Colonic mucosa (tissue), 4 donors: ENCODE data around the gene HDAC1. TPM values are rescaled to one million over a fixed set of nuclear protein-coding genes. Genes with fewer than 3 reads are reported as not detected.
"Not testable (repeated sequence)": the region's sequence is repeated elsewhere in the genome, so short reads cannot be mapped to it uniquely, and the experiment has no call there.

Experiments
- DNase-seq: peaks from one replicate; pipeline ENCODE4 v3.0.0-alpha.2; 2020
- H3K27ac ChIP-seq: fragments of 200-600 bp; one replicate; pipeline ENCODE4 v1.8.0; 2021
- H3K27me3 ChIP-seq: fragments of 200-600 bp; one replicate; pipeline ENCODE4 v1.8.0; 2021
- H3K36me3 ChIP-seq: fragments of 200-600 bp; one replicate; pipeline ENCODE4 v1.8.0; 2021
- H3K4me1 ChIP-seq: fragments of 200-600 bp; one replicate; pipeline ENCODE4 v1.8.0; 2021; ENCODE audit warnings: mild to moderate bottlenecking
- H3K4me3 ChIP-seq: fragments of 200-600 bp; one replicate; pipeline ENCODE4 v1.8.0; 2021
- H3K9ac ChIP-seq, 2 donors: one replicate each; pipeline ENCODE4 v1.7.0; 2013; ENCODE audit warnings: control low read depth in 2 of 2, low read depth in 2 of 2, low read length in 2 of 2
- H3K9me3 ChIP-seq: fragments of 200-600 bp; one replicate; pipeline ENCODE4 v1.8.0; 2021
- CTCF ChIP-seq: fragments of 200-600 bp; IDR thresholded peaks from one replicate; pipeline ENCODE4 v1.8.0; 2022; ENCODE audit warnings: antibody characterized with exemption, mild to moderate bottlenecking
- intact Hi-C: fragments of 100-400 bp; cut with DNase I; formaldehyde crosslinking; loops from one replicate; pipeline ENCODE4 v1.14.1; 2022
- total RNA-seq, 2 donors: library from RNA; stranded (reverse); fragmentation: NEBNext Ultra II Directional in 1 of 2; extraction: Animal tissue kit (Norgen Biotek cat#: 25700) in 1 of 2; gene quantifications; one replicate each; pipeline ENCODE4 v1.2.1, GENCODE V29; 2021
- donor health status: healthy.
- donor health status: DM: no; HTN: no; CAD: no.
- donor health status: DM: no; HTN: no; CAD: no.

HDAC1 gene
- total RNA-seq, 2 donors from 2014 or later: 226 to 291 TPM

GRCh38 chr1:32272557-32273390 lies 19.1 kb upstream of the HDAC1 start:
- TF ChIP-seq CTCF: no peak
- Histone ChIP-seq H3K9ac (no peak overlapping the region), H3K27ac (no peak overlapping the region)

GRCh38 chr1:32273391-32274208 lies 18.3 kb upstream of the HDAC1 start:
- Histone ChIP-seq H3K27ac (no peak overlapping the region), H3K27me3 (no peaks in the 10 kb centered on the region), H3K4me3 (no peak overlapping the region), H3K9me3 (no peaks in the 10 kb centered on the region), H3K9ac (no peak overlapping the region), H3K4me1 (no peaks in the 10 kb centered on the region), H3K36me3 (no peaks in the 10 kb centered on the region)
- intact Hi-C loops: no loop called here
- peak; percentile 77 for DNase-seq
- TF ChIP-seq CTCF: no peak

More at GRCh38 chr1:32272557-32273390, 19.1 kb upstream of the HDAC1 start:
- Histone ChIP-seq H3K4me1 (no peaks in the 10 kb centered on the region), H3K4me3 (no peak overlapping the region), H3K27me3 (no peaks in the 10 kb centered on the region), H3K36me3 (no peaks in the 10 kb centered on the region), H3K9me3 (no peaks in the 10 kb centered on the region)
- intact Hi-C loops: no loop called here
- no peak for DNase-seq

GRCh38 chr1:32274646-32275340 lies 17.1 kb upstream of the HDAC1 start:
- H3K9ac ChIP-seq: no peak overlapping the region
- H3K27ac ChIP-seq: no peak overlapping the region
- H3K4me3 ChIP-seq: no peak overlapping the region
- no peak for DNase-seq
- no peaks in the 10 kb centered on the region for H3K27me3 ChIP-seq
- intact Hi-C loops: no loop called here
- H3K4me1 ChIP-seq: no peaks in the 10 kb centered on the region
- H3K36me3 ChIP-seq: no peaks in the 10 kb centered on the region
- H3K9me3 ChIP-seq: no peaks in the 10 kb centered on the region
- no peak for TF ChIP-seq CTCF

GRCh38 chr1:32275424-32275823 lies 16.5 kb upstream of the HDAC1 start:
- DNase-seq: peak; percentile 44
- intact Hi-C loops: no loop called here
- no peak for TF ChIP-seq CTCF
- no peak overlapping the region for H3K9ac ChIP-seq
- H3K27ac ChIP-seq: no peak overlapping the region
- no peaks in the 10 kb centered on the region for H3K27me3 ChIP-seq
- no peaks in the 10 kb centered on the region for H3K4me1 ChIP-seq
- H3K9me3 ChIP-seq: no peaks in the 10 kb centered on the region
- H3K4me3 ChIP-seq: no peak overlapping the region
- no peaks in the 10 kb centered on the region for H3K36me3 ChIP-seq

- Histone ChIP-seq H3K36me3 (no peaks in the 10 kb centered on the region), H3K27ac (no peak overlapping the region), H3K27me3 (no peaks in the 10 kb centered on the region), H3K4me1 (no peaks in the 10 kb centered on the region), H3K4me3 (no peak overlapping the region), H3K9ac (no peak overlapping the region), H3K9me3 (no peaks in the 10 kb centered on the region)
- no peak for TF ChIP-seq CTCF
- intact Hi-C loops: no loop called here
- DNase-seq: no peak
Observed at GRCh38 chr1:32276032-32276782, 15.7 kb upstream of the HDAC1 start.

GRCh38 chr1:32284777-32285176 lies 7.1 kb upstream of the HDAC1 start:
- H3K36me3 ChIP-seq, H3K9me3 ChIP-seq, H3K27me3 ChIP-seq, H3K4me3 ChIP-seq, DNase-seq, H3K9ac ChIP-seq, intact Hi-C loops, H3K4me1 ChIP-seq, H3K27ac ChIP-seq: not testable (repeated sequence)
